Muscle of leg (tissue), 16 donors: Measurements from ENCODE around the gene OR2F1. TPM values are rescaled to one million over a fixed set of nuclear protein-coding genes. Genes with fewer than 3 reads are reported as not detected.

ENCODE experiments used
- DNase-seq: peaks from one replicate; pipeline ENCODE4 v3.0.0; 2013
- H3K27ac ChIP-seq: one replicate; pipeline ENCODE4 v1.5.1; 2013; ENCODE audit warnings: mild to moderate bottlenecking, low read length, control low read depth
- H3K27me3 ChIP-seq: one replicate; pipeline ENCODE4 v1.6.1; 2013; ENCODE audit warnings: low read length; ENCODE audit not compliant: control insufficient read depth, insufficient read depth
- H3K36me3 ChIP-seq: one replicate; pipeline ENCODE4 v1.6.1; 2013; ENCODE audit warnings: low read length; ENCODE audit not compliant: control insufficient read depth, insufficient read depth
- H3K4me1 ChIP-seq: one replicate; pipeline ENCODE4 v1.6.1; 2013; ENCODE audit warnings: low read length; ENCODE audit not compliant: control insufficient read depth, insufficient read depth
- H3K4me3 ChIP-seq: one replicate; pipeline ENCODE4 v1.5.1; 2013; ENCODE audit warnings: low read length, control low read depth
- H3K9me3 ChIP-seq: replicated peaks from 2 replicates; pipeline ENCODE4 v1.6.1; 2013; ENCODE audit warnings: low read depth, low read length; ENCODE audit not compliant: control insufficient read depth
- WGBS: methylation state at CpG from one replicate; pipeline ENCODE4 v1.1.5; 2013; ENCODE audit warnings: missing lambda C conversion rate; ENCODE audit not compliant: insufficient coverage; 5-methylcytosine and 5-hydroxymethylcytosine counted together
- long read RNA-seq, 11 donors: transcript quantifications; one replicate each; lab custom pipeline, GENCODE V29; 2026
- polyA plus RNA-seq, 8 donors: library from polyadenylated mRNA; unstranded; fragments of 120-200 nt; gene quantifications; one replicate each; pipeline versions ENCODE4 v1.2.1 to v1.2.3, GENCODE V29; 2013; ENCODE audit warnings: inconsistent platforms in 1 of 8, low replicate concordance in 1 of 8; ENCODE audit not compliant: insufficient read length in 8 of 8, insufficient read depth in 1 of 8
- total RNA-seq: library from RNA; stranded (reverse); fragments of 120-200 nt; gene quantifications from one replicate; pipeline ENCODE4 v1.2.4, GENCODE V29; 2013

The OR2F1 gene
- total RNA-seq (not detected), polyA plus RNA-seq (under 1 TPM in 2 of 8 donors, not detected in 6; 0.12 to 0.32 TPM)
- long read RNA-seq, donor 1: 0 reads
- long read RNA-seq, donor 2: 0 reads
- long read RNA-seq, donor 3: 0 reads
- long read RNA-seq, donor 4: 0 reads
- long read RNA-seq, donor 5: 0 reads
- long read RNA-seq, donor 6: 0 reads
- long read RNA-seq, donor 7: 0 reads
- long read RNA-seq, donor 8: 0 reads
- long read RNA-seq, donor 9: 0 reads
- long read RNA-seq, donor 10: 0 reads
- long read RNA-seq, donor 11: 0 reads

DNA sequence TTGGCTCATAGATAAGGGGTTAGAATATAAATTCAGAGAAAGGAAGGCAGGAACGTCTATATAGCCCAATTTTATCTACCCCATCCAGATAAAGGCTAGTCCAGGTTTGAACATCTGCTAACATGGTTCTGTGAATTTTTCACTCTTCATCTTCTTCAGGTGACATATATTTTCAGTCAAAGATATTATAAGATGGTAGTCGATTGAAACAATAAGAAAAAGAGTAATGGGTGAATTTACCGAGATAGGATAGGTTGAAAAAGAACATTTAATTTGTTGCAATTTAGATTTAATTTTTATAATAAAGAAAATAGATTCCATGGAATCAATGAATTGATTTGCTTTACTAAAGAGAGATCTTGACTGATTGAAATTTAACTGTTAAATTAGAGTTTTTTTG, at the start of gene OR2F1:
Gene OR2F1, plus strand, starts transcription at position 301 of the 400 bp plus-strand sequence. CDS start 5,127 bp downstream, outside the sequence.
- no peak within 1 kb of the TSS for H3K27ac ChIP-seq
- no CpG with 5 or more reads among the region's 3 CpGs for WGBS
- no peak for DNase-seq
- H3K9me3 ChIP-seq: no peaks in the 10 kb centered on the region
- H3K4me1 ChIP-seq: peaks cover 2% of the 10 kb centered on the region
- no peaks in the 10 kb centered on the region for H3K36me3 ChIP-seq
- H3K27me3 ChIP-seq: no peaks in the 10 kb centered on the region
- H3K4me3 ChIP-seq: no peak within 1 kb of the TSS

GRCh38 chr7:143905509-143905908, 49.1 kb upstream of the OR2F1 start:
- Histone ChIP-seq H3K4me1 (peaks cover 39% of the 10 kb centered on the region), H3K27me3 (no peaks in the 10 kb centered on the region), H3K27ac (peak overlapping the region; percentile 89), H3K4me3 (no peak overlapping the region), H3K36me3 (no peaks in the 10 kb centered on the region), H3K9me3 (no peaks in the 10 kb centered on the region)
- DNase-seq: peak; percentile 58
- 42% methylated on average over 1 of the region's 1 CpG for WGBS

DNA sequence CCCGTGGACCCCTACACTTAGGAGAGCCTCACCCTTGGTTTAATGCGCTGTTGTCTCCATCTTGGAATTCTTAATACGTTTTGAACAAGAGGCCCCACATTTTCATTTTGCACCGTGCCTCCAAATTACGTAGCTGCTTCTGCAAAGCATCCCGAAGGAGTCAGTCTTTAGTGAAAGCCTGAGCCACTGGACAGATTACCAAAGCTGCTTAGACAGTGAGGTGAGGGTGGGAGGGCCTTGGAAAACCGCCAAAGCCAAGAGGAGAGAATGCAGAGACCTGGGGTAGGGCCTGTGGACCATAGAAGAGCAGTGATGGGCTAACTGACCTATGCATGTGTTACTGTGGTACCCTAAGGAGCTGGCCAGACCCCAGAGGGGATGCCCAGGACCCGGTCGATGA, 48.5 kb upstream of the OR2F1 start:
- DNase-seq: peak; percentile 70
- Histone ChIP-seq H3K4me1 (peaks cover 36% of the 10 kb centered on the region), H3K4me3 (no peak overlapping the region), H3K36me3 (no peaks in the 10 kb centered on the region), H3K27me3 (no peaks in the 10 kb centered on the region), H3K27ac (peak overlapping the region; percentile 89), H3K9me3 (no peaks in the 10 kb centered on the region)
- 78% methylated on average over 7 of the region's 9 CpGs for WGBS

GRCh38 chr7:143906895-143907294, 47.7 kb upstream of the OR2F1 start:
- peak; percentile 7 for DNase-seq
- Histone ChIP-seq H3K9me3 (no peaks in the 10 kb centered on the region), H3K27me3 (no peaks in the 10 kb centered on the region), H3K36me3 (no peaks in the 10 kb centered on the region), H3K27ac (no peak overlapping the region), H3K4me3 (no peak overlapping the region), H3K4me1 (peaks cover 36% of the 10 kb centered on the region)
- 92% methylated on average over 5 of the region's 5 CpGs for WGBS

DNA sequence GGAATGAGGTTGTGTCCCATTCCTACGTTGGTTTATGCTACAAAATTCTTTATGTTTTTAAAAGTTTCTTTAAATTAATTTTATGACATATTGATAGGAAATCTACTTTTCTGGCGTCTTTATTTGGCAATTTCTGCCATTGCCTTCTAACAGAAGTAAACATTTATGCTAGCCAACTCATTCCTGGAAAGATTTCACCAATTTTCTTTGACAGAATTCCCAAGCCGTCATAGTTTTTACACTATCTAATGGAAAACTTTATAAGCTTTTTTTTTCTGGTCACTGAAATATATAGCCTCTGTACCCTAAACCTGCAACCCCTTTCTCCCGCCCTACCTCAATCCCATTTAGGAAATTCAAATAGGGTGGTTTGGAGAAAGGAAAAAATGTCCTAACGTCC, 46.5 kb upstream of the OR2F1 start:
- 40% methylated on average over 1 of the region's 5 CpGs for WGBS
- H3K4me3 ChIP-seq: no peak overlapping the region
- peak; percentile 86 for DNase-seq
- H3K4me1 ChIP-seq: peaks cover 31% of the 10 kb centered on the region
- H3K27ac ChIP-seq: peak overlapping the region; percentile 22
- no peaks in the 10 kb centered on the region for H3K9me3 ChIP-seq
- no peaks in the 10 kb centered on the region for H3K36me3 ChIP-seq
- H3K27me3 ChIP-seq: no peaks in the 10 kb centered on the region

DNA sequence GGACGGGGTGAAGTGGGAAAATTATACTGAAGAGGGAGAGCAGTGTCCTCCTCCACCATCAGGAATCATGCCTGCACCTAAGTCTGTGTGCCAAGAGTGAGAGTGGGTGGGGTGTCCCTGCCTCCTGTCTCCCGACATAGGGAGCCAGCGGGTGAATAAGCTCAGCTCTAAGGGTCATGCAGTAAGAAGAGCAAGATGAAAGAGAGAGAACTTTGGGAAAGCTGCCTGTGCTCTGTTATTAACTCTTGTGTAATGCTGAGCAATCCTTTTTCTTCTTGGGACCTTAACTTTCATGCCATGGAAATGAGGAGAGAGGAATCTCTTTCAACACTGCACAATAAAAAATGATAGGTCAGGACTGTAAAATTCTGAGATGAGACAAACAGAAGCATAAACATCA, 44.8 kb upstream of the OR2F1 start:
- peak; percentile 46 for DNase-seq
- Histone ChIP-seq H3K9me3 (no peaks in the 10 kb centered on the region), H3K27me3 (no peaks in the 10 kb centered on the region), H3K36me3 (no peaks in the 10 kb centered on the region), H3K27ac (no peak overlapping the region), H3K4me1 (peaks cover 15% of the 10 kb centered on the region), H3K4me3 (no peak overlapping the region)
- WGBS: 20% methylated on average over 1 of the region's 3 CpGs

DNA sequence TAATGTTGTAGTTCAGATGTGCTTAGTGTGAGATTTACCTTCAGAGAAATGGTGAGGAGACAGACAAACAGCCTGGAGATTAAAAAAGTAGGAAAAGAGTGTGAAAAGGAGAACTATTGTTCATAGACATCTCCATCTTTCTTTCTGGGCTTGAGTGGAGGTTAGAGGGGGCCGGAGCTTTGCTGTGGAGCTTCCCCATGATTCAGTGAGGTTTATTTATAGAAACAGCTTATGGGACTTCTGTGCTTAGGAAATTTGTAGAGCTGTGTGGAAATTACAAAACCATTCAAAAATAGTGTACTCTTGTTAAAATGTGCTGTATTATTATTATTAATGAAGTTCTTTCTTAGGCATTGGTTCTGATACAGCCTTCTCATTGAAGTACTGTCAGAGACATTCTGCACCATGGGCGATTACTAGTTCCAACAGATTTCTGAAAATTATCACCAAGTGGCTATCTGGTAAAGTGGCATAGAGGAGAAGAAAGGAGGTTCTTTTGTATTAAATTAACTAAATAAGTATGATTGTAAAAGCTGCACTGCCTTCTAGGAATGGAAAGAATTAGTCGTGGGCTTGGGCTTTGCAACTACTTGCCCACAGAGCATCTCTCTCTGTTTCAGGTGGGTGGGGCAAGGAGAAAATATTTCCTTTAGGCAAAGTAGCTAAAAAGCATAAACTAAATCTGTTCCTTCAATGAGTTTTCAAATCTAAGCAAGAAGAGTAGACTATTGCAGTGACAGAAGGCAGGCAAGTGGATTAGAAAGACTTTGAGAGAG, 44.0 kb upstream of the OR2F1 start:
- no peak overlapping the region for H3K4me3 ChIP-seq
- H3K4me1 ChIP-seq: peaks cover 7% of the 10 kb centered on the region
- H3K9me3 ChIP-seq: no peaks in the 10 kb centered on the region
- no peaks in the 10 kb centered on the region for H3K27me3 ChIP-seq
- no peaks in the 10 kb centered on the region for H3K36me3 ChIP-seq
- no CpG with 5 or more reads among the region's 3 CpGs for WGBS
- DNase-seq: peak; percentile 43
- no peak overlapping the region for H3K27ac ChIP-seq

DNA sequence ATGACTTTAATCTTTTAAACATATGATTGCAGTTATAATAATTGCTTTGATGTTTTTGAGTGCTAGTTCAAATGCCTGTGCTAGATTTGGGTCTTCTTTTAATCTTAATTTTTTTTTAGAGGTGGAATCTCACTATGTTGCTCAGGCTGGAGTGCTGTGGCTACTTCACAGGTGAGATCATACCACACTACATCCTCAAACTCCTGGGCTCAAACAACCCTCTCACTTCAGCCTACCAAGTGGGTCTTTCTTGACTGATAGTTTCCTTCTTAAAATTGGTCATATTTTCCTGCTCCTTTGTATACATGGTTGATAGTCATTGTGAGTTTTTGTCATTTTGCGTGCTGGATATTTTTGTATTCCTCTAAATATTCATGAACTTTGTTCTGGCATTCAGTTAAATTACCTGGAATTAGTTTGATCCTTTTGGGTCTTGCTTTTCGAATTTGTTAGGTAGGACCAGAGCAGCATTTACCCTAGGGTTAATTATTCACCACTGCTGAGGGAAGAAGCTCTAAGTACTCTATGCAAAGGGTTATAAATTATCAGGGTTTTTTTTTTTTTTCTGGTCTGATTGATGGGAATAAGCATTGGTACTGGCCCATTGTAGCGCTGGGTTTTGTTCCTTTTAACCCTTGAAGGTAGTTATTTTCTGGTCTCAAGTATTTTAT, 40.6 kb upstream of the OR2F1 start:
- Histone ChIP-seq H3K27me3 (no peaks in the 10 kb centered on the region), H3K27ac (no peak overlapping the region), H3K9me3 (no peaks in the 10 kb centered on the region), H3K4me3 (no peak overlapping the region), H3K4me1 (no peaks in the 10 kb centered on the region), H3K36me3 (no peaks in the 10 kb centered on the region)
- no CpG with 5 or more reads among the region's 3 CpGs for WGBS
- DNase-seq: no peak

DNA sequence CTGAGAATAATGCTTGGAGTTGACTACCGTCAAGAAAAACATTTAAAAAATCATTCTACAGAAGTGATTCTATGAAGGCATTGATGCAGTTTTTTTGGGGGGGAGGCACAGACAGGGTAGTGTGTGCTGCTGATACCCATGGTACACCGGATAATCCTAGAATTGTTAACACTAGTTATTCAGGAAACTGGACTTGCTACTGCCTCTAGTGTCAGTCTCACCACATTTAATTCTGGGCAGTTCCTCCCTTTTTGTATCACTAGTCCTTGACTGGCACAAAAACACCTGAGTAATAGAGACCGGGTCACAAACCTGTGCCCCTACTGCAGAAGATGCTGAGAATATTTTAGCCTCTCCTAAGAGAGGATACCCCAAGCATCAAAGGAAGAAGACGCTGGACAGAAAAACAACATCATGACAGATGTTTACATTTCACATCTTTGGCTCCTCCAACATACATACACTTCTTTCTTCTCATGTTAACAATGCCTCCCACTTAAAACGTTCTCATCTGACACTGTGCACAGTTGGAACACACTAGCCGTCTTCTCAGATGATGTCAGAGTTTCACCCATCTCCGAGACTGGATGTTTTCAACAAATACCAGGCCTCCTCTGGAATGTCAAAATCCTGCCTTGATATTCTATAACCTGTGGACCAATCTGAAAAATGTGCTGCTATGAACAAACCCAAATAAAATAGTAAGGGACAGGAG, 39.5 kb upstream of the OR2F1 start:
- 63% methylated on average over 5 of the region's 7 CpGs for WGBS

DNA sequence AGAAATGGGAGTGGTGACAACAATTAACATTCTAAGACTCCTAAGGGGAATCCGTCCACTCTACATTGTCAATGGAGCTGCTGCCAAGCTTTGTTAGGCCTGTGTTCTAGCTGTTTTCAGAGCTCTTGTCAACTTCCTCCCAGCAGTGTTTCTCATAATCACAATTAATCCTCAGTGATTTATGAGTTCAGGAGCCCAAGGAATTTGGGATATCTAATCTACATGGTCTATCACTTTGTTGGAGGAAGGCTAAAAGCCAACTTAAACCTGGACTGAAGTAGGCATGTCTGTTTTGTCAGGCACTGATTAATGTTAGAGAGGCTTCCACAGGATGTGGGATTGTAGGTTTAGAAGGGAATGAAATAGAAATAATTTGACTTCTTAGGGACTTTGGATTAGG, 29.8 kb upstream of the OR2F1 start:
- no CpG with 5 or more reads among the region's 1 CpG for WGBS
- no peak for DNase-seq
- Histone ChIP-seq H3K4me1 (no peaks in the 10 kb centered on the region), H3K27ac (no peak overlapping the region), H3K27me3 (no peaks in the 10 kb centered on the region), H3K4me3 (no peak overlapping the region), H3K9me3 (no peaks in the 10 kb centered on the region), H3K36me3 (no peaks in the 10 kb centered on the region)

More for the DNA sequence above, 39.5 kb upstream of the OR2F1 start:
- no peaks in the 10 kb centered on the region for H3K9me3 ChIP-seq
- H3K4me1 ChIP-seq: no peaks in the 10 kb centered on the region
- no peak overlapping the region for H3K27ac ChIP-seq
- no peaks in the 10 kb centered on the region for H3K27me3 ChIP-seq
- no peak overlapping the region for H3K4me3 ChIP-seq
- DNase-seq: no peak
- no peaks in the 10 kb centered on the region for H3K36me3 ChIP-seq
